ENCODE measurements around the gene PDGFB.

DNA sequence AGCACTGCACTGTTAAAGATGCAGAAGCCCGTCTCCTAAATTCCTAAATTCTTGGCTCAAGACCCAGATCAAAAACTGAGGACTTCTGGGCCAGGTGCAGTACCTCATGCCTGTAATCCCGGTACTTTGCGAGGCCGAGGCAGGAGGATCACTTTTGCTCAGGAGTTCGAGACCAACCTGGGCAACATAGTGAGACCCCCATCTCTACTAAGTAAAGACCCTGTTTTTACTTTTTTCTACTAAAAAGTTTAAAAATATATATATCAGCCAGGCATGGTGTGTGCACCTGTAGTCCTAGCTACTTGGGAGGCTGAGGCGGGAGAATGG is 29.7 kb downstream of the PDGFB start:
- TF ChIP-seq POLR2A (IDR thresholded peaks at IDR 0.05) = no peak
- TF ChIP-seq POLR2AphosphoS5 (IDR thresholded peaks at IDR 0.05) = no peak
- TF ChIP-seq, protein P1, sequence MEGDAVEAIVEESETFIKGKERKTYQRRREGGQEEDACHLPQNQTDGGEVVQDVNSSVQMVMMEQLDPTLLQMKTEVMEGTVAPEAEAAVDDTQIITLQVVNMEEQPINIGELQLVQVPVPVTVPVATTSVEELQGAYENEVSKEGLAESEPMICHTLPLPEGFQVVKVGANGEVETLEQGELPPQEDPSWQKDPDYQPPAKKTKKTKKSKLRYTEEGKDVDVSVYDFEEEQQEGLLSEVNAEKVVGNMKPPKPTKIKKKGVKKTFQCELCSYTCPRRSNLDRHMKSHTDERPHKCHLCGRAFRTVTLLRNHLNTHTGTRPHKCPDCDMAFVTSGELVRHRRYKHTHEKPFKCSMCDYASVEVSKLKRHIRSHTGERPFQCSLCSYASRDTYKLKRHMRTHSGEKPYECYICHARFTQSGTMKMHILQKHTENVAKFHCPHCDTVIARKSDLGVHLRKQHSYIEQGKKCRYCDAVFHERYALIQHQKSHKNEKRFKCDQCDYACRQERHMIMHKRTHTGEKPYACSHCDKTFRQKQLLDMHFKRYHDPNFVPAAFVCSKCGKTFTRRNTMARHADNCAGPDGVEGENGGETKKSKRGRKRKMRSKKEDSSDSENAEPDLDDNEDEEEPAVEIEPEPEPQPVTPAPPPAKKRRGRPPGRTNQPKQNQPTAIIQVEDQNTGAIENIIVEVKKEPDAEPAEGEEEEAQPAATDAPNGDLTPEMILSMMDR (IDR thresholded peaks at IDR 0.05) = no peak

All from sigmoid colon (tissue), 4 donors.